ENCODE data around the gene DRAXIN.

The DRAXIN gene

GRCh38 chr1:11766429-11766776 lies 74.9 kb downstream of the DRAXIN start:
- DNase-seq: no peak

GRCh38 chr1:11767922-11768704 lies 76.6 kb downstream of the DRAXIN start:
- DNase-seq: no peak

GRCh38 chr1:11768821-11769220 lies 77.3 kb downstream of the DRAXIN start:
- DNase-seq: no peak

- no peak for DNase-seq
These were observed 77.8 kb downstream of the DRAXIN start for GRCh38 chr1:11769274-11769673.

- DNase-seq: no peak
These were observed 78.5 kb downstream of the DRAXIN start for GRCh38 chr1:11770011-11770410.

- no peak for DNase-seq
These were observed 80.1 kb downstream of the DRAXIN start for GRCh38 chr1:11771481-11772043.

GRCh38 chr1:11772458-11772857 lies 80.9 kb downstream of the DRAXIN start:
- no peak for DNase-seq

- DNase-seq: no peak
These were observed 83.2 kb downstream of the DRAXIN start for GRCh38 chr1:11774753-11775152.
